ENCODE measurements around the gene SFXN5. TPM values are rescaled to one million over a fixed set of nuclear protein-coding genes. Genes with fewer than 3 reads are reported as not detected.
A peak's percentile ranks its signal among the peaks of the same experiment; 100 is the strongest.
"Not testable (repeated sequence)": the region's sequence is repeated elsewhere in the genome, so short reads cannot be mapped to it uniquely, and the experiment has no call there.

SFXN5 gene
- total RNA-seq, 3 donors from 2014 or later = 5.2 to 7.3 (median 5.3) TPM

GRCh38 chr2:73075477-73076373, 4.2 kb upstream of the SFXN5 start:
- peaks cover 7% of the 10 kb centered on the region for H3K4me1 Mint-ChIP-seq (ENCODE audit: low read depth)
- H3K36me3 Mint-ChIP-seq (ENCODE audit: insufficient read depth) = no peaks in the 10 kb centered on the region
- DNase-seq (no peak), ATAC-seq (no peak)
- no peak overlapping the region for H3K4me3 Mint-ChIP-seq
- no peaks in the 10 kb centered on the region for H3K27me3 Mint-ChIP-seq (ENCODE audit: low read depth)
- H3K9me3 Mint-ChIP-seq = no peaks in the 10 kb centered on the region

DNA sequence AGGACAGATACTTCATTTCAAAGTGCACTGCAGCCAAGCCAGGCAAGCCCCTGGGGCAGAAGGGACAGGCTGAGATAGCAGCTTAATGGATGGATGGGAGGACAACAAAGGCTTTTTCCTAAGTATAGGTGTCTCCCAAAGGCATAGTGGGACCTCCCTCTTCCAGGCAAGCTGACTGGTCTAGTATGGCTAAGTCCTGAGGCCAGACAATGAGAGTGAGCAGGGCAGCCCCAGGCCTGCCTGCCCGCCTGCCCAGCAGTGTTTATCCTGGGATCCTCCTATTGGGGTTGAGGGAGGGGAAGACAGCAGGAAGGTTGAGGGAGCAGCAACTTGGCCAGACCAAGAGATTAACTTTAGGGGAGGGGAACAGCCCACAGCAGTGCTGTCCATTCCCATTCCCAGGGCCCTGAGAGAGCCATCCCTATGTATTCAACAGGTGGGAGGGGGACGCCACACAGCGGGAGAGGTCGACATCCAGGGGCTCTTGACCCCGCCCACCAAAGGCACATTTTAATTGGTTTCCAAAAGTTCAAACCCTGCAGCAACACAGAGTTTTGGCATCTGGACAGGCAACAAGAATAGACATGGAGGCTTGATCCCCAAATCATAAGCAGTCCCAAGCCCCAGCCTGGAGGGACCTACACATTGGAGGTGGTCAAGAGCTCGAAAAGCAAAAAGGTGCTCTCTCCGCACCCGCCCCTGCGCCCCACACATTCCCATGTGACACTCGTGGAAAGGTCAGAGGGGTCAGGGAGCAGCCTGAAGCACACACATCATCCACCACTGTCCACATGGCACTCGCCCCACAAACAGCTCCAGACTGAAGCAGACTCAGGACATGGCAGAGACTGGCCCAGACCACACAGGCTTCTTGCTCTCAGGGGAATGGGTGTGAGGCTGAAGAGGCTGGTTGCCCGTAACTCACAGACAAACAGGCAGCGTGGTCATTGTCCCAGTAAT, 2.9 kb upstream of the SFXN5 start:
- H3K4me3 Mint-ChIP-seq = no peak overlapping the region
- H3K27me3 Mint-ChIP-seq (ENCODE audit: low read depth) = no peaks in the 10 kb centered on the region
- H3K4me1 Mint-ChIP-seq (ENCODE audit: low read depth) = peaks cover 16% of the 10 kb centered on the region
- no peaks in the 10 kb centered on the region for H3K36me3 Mint-ChIP-seq (ENCODE audit: insufficient read depth)
- DNase-seq (no peak), ATAC-seq (no peak)
- H3K9me3 Mint-ChIP-seq = no peaks in the 10 kb centered on the region

GRCh38 chr2:73072416-73072815, 904 bp upstream of the SFXN5 start:
- Mint-ChIP-seq H3K4me3 (peak overlapping the region; percentile 88), H3K36me3 (ENCODE audit: insufficient read depth) (no peaks in the 10 kb centered on the region), H3K4me1 (ENCODE audit: low read depth) (peaks cover 18% of the 10 kb centered on the region), H3K9me3 (no peaks in the 10 kb centered on the region), H3K27me3 (ENCODE audit: low read depth) (no peaks in the 10 kb centered on the region)
- DNase-seq = no peak
- ATAC-seq = no peak

- Mint-ChIP-seq H3K27me3 (ENCODE audit: low read depth) (no peaks in the 10 kb centered on the region), H3K36me3 (ENCODE audit: insufficient read depth) (peaks cover 2% of the 10 kb centered on the region), H3K9me3 (no peaks in the 10 kb centered on the region), H3K4me3 (peak overlapping the region; percentile 88), H3K4me1 (ENCODE audit: low read depth) (peaks cover 18% of the 10 kb centered on the region)
- no peak for ATAC-seq
- no peak for DNase-seq
Measured at GRCh38 chr2:73072129-73072395, 550 bp upstream of the SFXN5 start.

- ATAC-seq = peak; percentile 36 to 39
- no peaks in the 10 kb centered on the region for H3K27me3 Mint-ChIP-seq (ENCODE audit: low read depth)
- H3K4me1 Mint-ChIP-seq (ENCODE audit: low read depth) = peaks cover 21% of the 10 kb centered on the region
- peaks cover 2% of the 10 kb centered on the region for H3K36me3 Mint-ChIP-seq (ENCODE audit: insufficient read depth)
- peak; percentile 25 for DNase-seq
- H3K4me3 Mint-ChIP-seq = peak overlapping the region; percentile 88
- no peaks in the 10 kb centered on the region for H3K9me3 Mint-ChIP-seq
Measured at GRCh38 chr2:73070643-73071359, 711 bp downstream of the SFXN5 start.

- DNase-seq (no peak), ATAC-seq (no peak)
- Mint-ChIP-seq H3K27me3 (ENCODE audit: low read depth) (no peaks in the 10 kb centered on the region), H3K4me3 (peak overlapping the region; percentile 88), H3K9me3 (no peaks in the 10 kb centered on the region), H3K36me3 (ENCODE audit: insufficient read depth) (peaks cover 2% of the 10 kb centered on the region), H3K4me1 (ENCODE audit: low read depth) (peaks cover 22% of the 10 kb centered on the region)
Measured at GRCh38 chr2:73069855-73070642, 1.5 kb downstream of the SFXN5 start.

DNA sequence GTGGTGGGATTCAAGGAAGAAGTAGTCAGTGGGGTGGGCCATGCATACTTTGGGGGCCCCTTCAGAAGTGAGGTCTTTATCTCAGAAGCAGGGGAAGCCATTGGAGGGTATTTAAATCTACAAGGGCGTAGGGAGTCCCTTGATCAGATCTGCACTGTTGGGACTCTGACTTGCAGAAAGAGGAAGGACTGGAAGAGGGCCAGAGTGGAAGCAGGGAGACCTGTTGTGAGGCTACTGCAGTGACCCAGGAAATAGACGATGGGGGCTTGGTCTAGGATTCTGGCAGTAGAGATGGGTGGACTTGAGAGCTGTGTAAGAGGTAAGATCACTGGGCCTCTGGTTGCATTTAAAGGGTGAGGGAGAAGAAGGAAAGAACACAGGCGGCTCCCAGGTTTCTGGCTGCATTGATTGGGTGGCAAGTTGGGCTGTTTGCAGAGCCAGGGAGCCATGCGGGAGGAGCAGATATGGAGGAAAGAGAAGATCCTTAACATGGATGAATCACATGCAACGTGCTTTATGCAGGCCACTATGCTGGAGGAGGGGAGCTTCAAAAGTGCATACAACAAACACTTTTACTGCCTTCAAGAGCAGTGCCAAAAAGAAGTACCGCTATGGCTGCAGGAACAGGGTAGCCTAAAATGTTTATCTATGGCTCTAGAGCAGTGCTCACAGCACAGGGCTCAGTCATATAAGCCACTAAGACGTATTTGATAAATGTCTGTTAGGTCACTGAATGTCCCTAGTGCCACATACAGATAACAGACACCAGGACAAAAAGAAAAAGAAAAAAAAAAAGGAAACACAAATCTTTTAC, 2.3 kb downstream of the SFXN5 start:
- DNase-seq (no peak), ATAC-seq (no peak)

GRCh38 chr2:73068147-73068546, 3.4 kb downstream of the SFXN5 start:
- Mint-ChIP-seq H3K4me3 (no peak overlapping the region), H3K27me3 (ENCODE audit: low read depth) (no peaks in the 10 kb centered on the region), H3K36me3 (ENCODE audit: insufficient read depth) (peaks cover 2% of the 10 kb centered on the region), H3K9me3 (no peaks in the 10 kb centered on the region), H3K4me1 (ENCODE audit: low read depth) (peaks cover 22% of the 10 kb centered on the region)
- no peak for ATAC-seq
- DNase-seq = no peak

More for the DNA sequence above, 2.3 kb downstream of the SFXN5 start:
- Mint-ChIP-seq H3K36me3 (ENCODE audit: insufficient read depth) (peaks cover 2% of the 10 kb centered on the region), H3K27me3 (ENCODE audit: low read depth) (no peaks in the 10 kb centered on the region), H3K4me3 (peak overlapping the region; percentile 88), H3K9me3 (no peaks in the 10 kb centered on the region), H3K4me1 (ENCODE audit: low read depth) (peaks cover 22% of the 10 kb centered on the region)

- DNase-seq (no peak), ATAC-seq (no peak)
- no peaks in the 10 kb centered on the region for H3K27me3 Mint-ChIP-seq (ENCODE audit: low read depth)
- H3K4me3 Mint-ChIP-seq = no peak overlapping the region
- peaks cover 20% of the 10 kb centered on the region for H3K4me1 Mint-ChIP-seq (ENCODE audit: low read depth)
- no peaks in the 10 kb centered on the region for H3K9me3 Mint-ChIP-seq
- H3K36me3 Mint-ChIP-seq (ENCODE audit: insufficient read depth) = peaks cover 3% of the 10 kb centered on the region
Measured at GRCh38 chr2:73067043-73067442, 4.5 kb downstream of the SFXN5 start.

- H3K4me3 Mint-ChIP-seq; H3K27me3 Mint-ChIP-seq (ENCODE audit: low read depth); DNase-seq; H3K36me3 Mint-ChIP-seq (ENCODE audit: insufficient read depth); ATAC-seq; H3K9me3 Mint-ChIP-seq: not testable (repeated sequence)
- peaks cover 12% of the 10 kb centered on the region for H3K4me1 Mint-ChIP-seq (ENCODE audit: low read depth)
Measured at GRCh38 chr2:73065070-73065469, 6.4 kb downstream of the SFXN5 start.

GRCh38 chr2:73063909-73064875, 7.3 kb downstream of the SFXN5 start:
- Mint-ChIP-seq H3K27me3 (ENCODE audit: low read depth) (no peaks in the 10 kb centered on the region), H3K36me3 (ENCODE audit: insufficient read depth) (peaks cover 3% of the 10 kb centered on the region), H3K9me3 (no peaks in the 10 kb centered on the region), H3K4me1 (ENCODE audit: low read depth) (peaks cover 5% of the 10 kb centered on the region), H3K4me3 (no peak overlapping the region)
- ATAC-seq (no peak), DNase-seq (no peak)

- Mint-ChIP-seq H3K36me3 (ENCODE audit: insufficient read depth) (peaks cover 3% of the 10 kb centered on the region), H3K4me3 (no peak overlapping the region), H3K9me3 (no peaks in the 10 kb centered on the region), H3K4me1 (ENCODE audit: low read depth) (peaks cover 4% of the 10 kb centered on the region), H3K27me3 (ENCODE audit: low read depth) (no peaks in the 10 kb centered on the region)
- ATAC-seq (no peak), DNase-seq (no peak)
Measured at GRCh38 chr2:73063472-73063871, 8.0 kb downstream of the SFXN5 start.

Measured in activated T-cell treated with anti-CD3 and anti-CD28 coated beads, Interleukin-2, amount 50 U/mL, for 4 hours (primary cell).